GM12878 (cell line): ENCODE data around the gene CD93.

ENCODE experiments used
- BCL11A ChIP-seq: IDR thresholded peaks from 2 replicates; pipeline ENCODE4 v1.6.1; 2011; ENCODE audit warnings: low read depth, low read length
- CTCF ChIP-seq, 3 experiments: IDR thresholded peaks in 2 of 3; conservative IDR thresholded peaks in 1 of 3; 2 replicates each; pipeline ENCODE4 v1.5.1; 2011; ENCODE audit warnings: low read depth in 3 of 3, low read length in 3 of 3, mild to moderate bottlenecking in 3 of 3, control low read depth in 2 of 3, moderate library complexity in 2 of 3, inconsistent platforms in 1 of 3, mixed read lengths in 1 of 3; ENCODE audit not compliant: control insufficient read depth in 2 of 3, insufficient read depth in 1 of 3; ENCODE audit errors: extremely low read depth in 1 of 3
- CUX1 ChIP-seq: IDR thresholded peaks from 2 replicates; pipeline ENCODE4 v1.6.1; 2012; ENCODE audit warnings: improper control_type of control experiment, low read depth, low read length; ENCODE audit not compliant: insufficient replicate concordance
- NRF1 ChIP-seq: conservative IDR thresholded peaks from 2 replicates; pipeline ENCODE4 v1.6.1; 2011; ENCODE audit warnings: mild to moderate bottlenecking, low read depth, low read length, improper control_type of control experiment
- SIN3A ChIP-seq: IDR thresholded peaks from 2 replicates; pipeline ENCODE4 v1.6.1; 2012; ENCODE audit warnings: low read depth, low read length, improper control_type of control experiment
- SP1 ChIP-seq: IDR thresholded peaks from one replicate; pipeline ENCODE4 v1.6.1; 2011; ENCODE audit warnings: low read depth, low read length

GRCh38 chr20:23120261-23120660 is 34.1 kb upstream of the CD93 start:
- TF ChIP-seq BCL11A (no peak), CUX1 (no peak), SP1 (no peak), NRF1 (no peak), CTCF (IDR thresholded peaks at IDR 0.05 in 2 of 3, conservative IDR thresholded peaks at IDR 0.05 in 1 of 3; ENCODE audit: control insufficient read depth in 2 of 3, extremely low read depth in 1 of 3, insufficient read depth in 1 of 3, low read depth in 3 of 3, low read length in 3 of 3) (no peak), SIN3A (no peak)
